Putamen (tissue), 1 donor: ENCODE measurements around the gene MADD.
A peak's percentile ranks its signal among the peaks of the same experiment; 100 is the strongest.
"Not testable (repeated sequence)": the region's sequence is repeated elsewhere in the genome, so short reads cannot be mapped to it uniquely, and the experiment has no call there.

ENCODE experiments used
- DNase-seq: peaks from one replicate; pipeline ENCODE4 v3.0.0-alpha.2; 2016; ENCODE audit warnings: low spot score

The MADD gene

GRCh38 chr11:47274495-47275235, 4.7 kb downstream of the MADD start:
- no peak for DNase-seq

GRCh38 chr11:47276923-47277322, 7.0 kb downstream of the MADD start:
- no peak for DNase-seq

GRCh38 chr11:47278058-47278457, 8.1 kb downstream of the MADD start:
- no peak for DNase-seq

GRCh38 chr11:47278769-47279168, 8.8 kb downstream of the MADD start:
- DNase-seq, result no peak

GRCh38 chr11:47280099-47280498, 10.2 kb downstream of the MADD start:
- no peak for DNase-seq

GRCh38 chr11:47280860-47281259, 10.9 kb downstream of the MADD start:
- no peak for DNase-seq

GRCh38 chr11:47282462-47282861, 12.5 kb downstream of the MADD start:
- no peak for DNase-seq

GRCh38 chr11:47284151-47284550, 14.2 kb downstream of the MADD start:
- no peak for DNase-seq

GRCh38 chr11:47285969-47286770, 16.2 kb downstream of the MADD start:
- DNase-seq, result no peak

GRCh38 chr11:47288066-47288465, 18.1 kb downstream of the MADD start:
- no peak for DNase-seq

GRCh38 chr11:47289856-47290255, 19.9 kb downstream of the MADD start:
- no peak for DNase-seq

GRCh38 chr11:47295385-47295784, 25.5 kb downstream of the MADD start:
- no peak for DNase-seq

GRCh38 chr11:47296045-47296444, 26.1 kb downstream of the MADD start:
- no peak for DNase-seq

- no peak for DNase-seq
Measured at GRCh38 chr11:47299078-47299477, 29.1 kb downstream of the MADD start.

GRCh38 chr11:47302853-47303252, 32.9 kb downstream of the MADD start:
- DNase-seq, result no peak

- DNase-seq, result peak; percentile 52
Measured at GRCh38 chr11:47305734-47306483, 36.0 kb downstream of the MADD start.

- no peak for DNase-seq
Measured at GRCh38 chr11:47306484-47306844, 36.5 kb downstream of the MADD start.

GRCh38 chr11:47308050-47308823, 38.3 kb downstream of the MADD start:
- no peak for DNase-seq

- no peak for DNase-seq
Measured at GRCh38 chr11:47314992-47315391, 45.1 kb downstream of the MADD start.

- DNase-seq, result not testable (repeated sequence)
Measured at GRCh38 chr11:47316501-47316900, 46.6 kb downstream of the MADD start.

- DNase-seq, result no peak
Measured at GRCh38 chr11:47317064-47317828, 47.3 kb downstream of the MADD start.
